Mucosa of descending colon (tissue), 3 donors: Measurements from ENCODE around the gene WFDC13. TPM values are rescaled to one million over a fixed set of nuclear protein-coding genes. Genes with fewer than 3 reads are reported as not detected.

Experiments
- ATAC-seq: fragments of 200-7000 bp; cut with Tn5 transposase; one replicate; pipeline ENCODE4 v1.9.1; 2020; ENCODE audit warnings: mild to moderate bottlenecking, moderate library complexity
- DNase-seq, 3 donors: peaks; one replicate each; pipeline ENCODE4 v3.0.0-alpha.2; 2020
- H3K36me3 ChIP-seq: fragments of 200-600 bp; one replicate; pipeline ENCODE4 v1.8.0; 2021; ENCODE audit warnings: low read depth, mild to moderate bottlenecking
- H3K4me1 ChIP-seq: fragments of 200-600 bp; one replicate; pipeline ENCODE4 v1.8.0; 2021; ENCODE audit warnings: low read depth, mild to moderate bottlenecking
- H3K4me3 ChIP-seq: fragments of 200-600 bp; one replicate; pipeline ENCODE4 v1.8.0; 2021; ENCODE audit warnings: mild to moderate bottlenecking
- H3K9me3 ChIP-seq: fragments of 200-600 bp; one replicate; pipeline ENCODE4 v1.8.0; 2021; ENCODE audit warnings: mild to moderate bottlenecking
- intact Hi-C, 2 donors: fragments of 100-400 bp; cut with DNase I in 1 of 2; cut with micrococcal nuclease in 1 of 2; formaldehyde crosslinking; loops; one replicate each; pipeline versions ENCODE4 v1.11.0 to v1.11.1; 2022; cut with DNase I, micrococcal nuclease
- total RNA-seq, 3 donors: library from RNA; stranded (reverse); fragmentation: NEBNext Ultra II Directional in 2 of 3; extraction: Animal tissue kit (Norgen Biotek cat#: 25700) in 2 of 3; gene quantifications; one replicate each; pipeline versions ENCODE4 v1.2.1 to v1.2.4, GENCODE V29; 2021 to 2023
- TF ChIP-seq, protein P1 (sequence below): fragments of 200-600 bp; IDR thresholded peaks from one replicate; pipeline ENCODE4 v1.8.0; 2022; ENCODE audit warnings: antibody characterized with exemption, mild to moderate bottlenecking
- donor health status: DM: no; HTN: no; CAD: no; lungs with moderate emphysema.
- donor health status: DM: no; HTN: no; CAD: no.
- donor health status: DM: no; HTN: yes; CAD: no.

Gene WFDC13
- total RNA-seq, 3 donors from 2014 or later, result not detected

DNA sequence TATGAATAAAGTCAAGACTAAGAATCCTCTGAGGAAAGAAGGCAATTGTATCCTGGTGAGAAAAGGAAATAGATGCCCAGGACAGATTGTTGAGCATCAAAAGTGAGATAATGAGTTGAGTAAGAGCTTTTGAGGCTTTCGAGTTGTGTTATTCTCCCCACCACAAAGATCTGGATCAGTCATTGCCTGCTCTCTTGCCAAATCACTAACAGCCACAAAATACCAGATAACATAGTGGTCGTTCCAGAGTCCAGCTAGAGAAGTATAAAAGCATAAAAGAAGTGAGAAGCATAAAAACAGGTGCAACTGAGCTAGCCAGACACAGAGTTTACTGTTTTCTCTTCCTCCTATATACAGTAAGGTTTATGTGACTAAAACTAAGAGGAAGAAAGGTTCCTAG lies 25.2 kb downstream of the WFDC13 start:
- TF ChIP-seq, protein P1, sequence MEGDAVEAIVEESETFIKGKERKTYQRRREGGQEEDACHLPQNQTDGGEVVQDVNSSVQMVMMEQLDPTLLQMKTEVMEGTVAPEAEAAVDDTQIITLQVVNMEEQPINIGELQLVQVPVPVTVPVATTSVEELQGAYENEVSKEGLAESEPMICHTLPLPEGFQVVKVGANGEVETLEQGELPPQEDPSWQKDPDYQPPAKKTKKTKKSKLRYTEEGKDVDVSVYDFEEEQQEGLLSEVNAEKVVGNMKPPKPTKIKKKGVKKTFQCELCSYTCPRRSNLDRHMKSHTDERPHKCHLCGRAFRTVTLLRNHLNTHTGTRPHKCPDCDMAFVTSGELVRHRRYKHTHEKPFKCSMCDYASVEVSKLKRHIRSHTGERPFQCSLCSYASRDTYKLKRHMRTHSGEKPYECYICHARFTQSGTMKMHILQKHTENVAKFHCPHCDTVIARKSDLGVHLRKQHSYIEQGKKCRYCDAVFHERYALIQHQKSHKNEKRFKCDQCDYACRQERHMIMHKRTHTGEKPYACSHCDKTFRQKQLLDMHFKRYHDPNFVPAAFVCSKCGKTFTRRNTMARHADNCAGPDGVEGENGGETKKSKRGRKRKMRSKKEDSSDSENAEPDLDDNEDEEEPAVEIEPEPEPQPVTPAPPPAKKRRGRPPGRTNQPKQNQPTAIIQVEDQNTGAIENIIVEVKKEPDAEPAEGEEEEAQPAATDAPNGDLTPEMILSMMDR, result no peak
- ATAC-seq (peak; percentile 54), DNase-seq (no peak)
- H3K36me3 ChIP-seq, result no peaks in the 10 kb centered on the region
- H3K9me3 ChIP-seq, result peaks cover 3% of the 10 kb centered on the region
- no peaks in the 10 kb centered on the region for H3K4me1 ChIP-seq
- intact Hi-C loops, result no loop called here
- no peak overlapping the region for H3K4me3 ChIP-seq

DNA sequence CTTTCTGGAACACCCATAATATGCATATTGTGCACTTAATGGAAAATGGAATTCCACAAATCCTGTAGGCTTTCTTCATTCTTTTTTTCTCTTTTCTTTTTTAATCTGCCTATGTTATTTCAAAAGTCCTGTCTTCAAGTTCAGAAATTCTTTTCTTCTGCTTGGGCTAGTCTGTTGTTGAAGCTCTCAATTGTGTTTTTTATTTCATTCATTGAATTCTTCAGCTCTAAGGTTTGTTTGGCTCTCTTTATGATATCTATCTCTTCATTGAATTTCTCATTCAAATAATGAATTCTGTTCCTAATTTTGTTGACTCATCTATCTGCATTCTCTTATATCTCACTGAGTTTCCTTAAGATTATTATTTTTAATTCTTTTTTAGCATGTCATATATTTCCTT lies 30.4 kb downstream of the WFDC13 start:
- H3K9me3 ChIP-seq, result peaks cover 11% of the 10 kb centered on the region

DNA sequence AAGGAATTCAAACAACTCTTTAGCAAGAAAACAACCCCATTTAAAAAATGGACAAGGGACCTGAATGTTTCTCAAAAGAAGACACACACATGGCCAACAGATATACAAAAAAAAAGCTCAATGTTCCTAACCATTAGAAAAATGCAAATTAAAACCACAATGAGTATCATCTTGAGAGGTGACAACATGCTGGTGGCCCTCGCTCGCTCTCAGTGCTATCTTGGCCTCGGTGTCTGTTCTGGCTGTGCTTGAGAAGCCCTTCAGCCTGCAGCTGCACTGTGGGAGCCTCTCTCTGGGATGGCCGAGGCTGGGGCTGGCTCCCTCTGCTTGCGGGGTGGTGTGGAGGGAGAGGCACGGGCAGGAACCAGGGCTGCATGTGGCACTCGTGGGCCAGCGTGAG lies 33.7 kb downstream of the WFDC13 start:
- Histone ChIP-seq H3K4me3 (no peak overlapping the region), H3K36me3 (no peaks in the 10 kb centered on the region), H3K4me1 (no peaks in the 10 kb centered on the region), H3K9me3 (peaks cover 11% of the 10 kb centered on the region)
- TF ChIP-seq, protein P1, result no peak
- ATAC-seq (no peak), DNase-seq (no peak)
- intact Hi-C loops, result no loop called here

More for the DNA sequence above, 30.4 kb downstream of the WFDC13 start:
- Histone ChIP-seq H3K36me3 (no peaks in the 10 kb centered on the region), H3K4me3 (no peak overlapping the region), H3K4me1 (no peaks in the 10 kb centered on the region)
- DNase-seq, result no peak
- TF ChIP-seq, protein P1, result no peak
- intact Hi-C loops, result no loop called here
- ATAC-seq, result no peak

DNA sequence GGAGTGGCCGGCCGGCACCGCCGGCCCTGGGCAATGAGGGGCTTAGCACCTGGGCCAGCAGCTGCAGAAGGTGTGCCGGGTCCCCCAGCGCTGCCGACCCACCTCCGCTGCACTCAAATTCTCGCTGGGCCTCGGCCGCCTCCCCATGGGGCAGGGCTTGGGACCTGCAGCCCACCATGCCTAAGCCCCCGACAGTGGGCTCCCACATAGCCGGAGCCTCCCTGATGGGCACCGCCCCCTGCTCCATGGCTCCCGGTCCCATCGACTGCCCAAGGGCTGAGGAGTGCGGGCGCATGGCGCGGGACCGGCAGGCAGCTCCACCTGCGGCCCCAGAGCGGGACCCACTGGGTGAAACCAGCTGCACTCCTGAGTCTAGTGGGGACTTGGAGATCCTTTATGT lies 34.1 kb downstream of the WFDC13 start:
- no peak for DNase-seq
- no peaks in the 10 kb centered on the region for H3K4me1 ChIP-seq
- peaks cover 11% of the 10 kb centered on the region for H3K9me3 ChIP-seq
- TF ChIP-seq, protein P1, result no peak
- intact Hi-C loops, result no loop called here
- no peaks in the 10 kb centered on the region for H3K36me3 ChIP-seq
- ATAC-seq, result no peak
- no peak overlapping the region for H3K4me3 ChIP-seq

DNA sequence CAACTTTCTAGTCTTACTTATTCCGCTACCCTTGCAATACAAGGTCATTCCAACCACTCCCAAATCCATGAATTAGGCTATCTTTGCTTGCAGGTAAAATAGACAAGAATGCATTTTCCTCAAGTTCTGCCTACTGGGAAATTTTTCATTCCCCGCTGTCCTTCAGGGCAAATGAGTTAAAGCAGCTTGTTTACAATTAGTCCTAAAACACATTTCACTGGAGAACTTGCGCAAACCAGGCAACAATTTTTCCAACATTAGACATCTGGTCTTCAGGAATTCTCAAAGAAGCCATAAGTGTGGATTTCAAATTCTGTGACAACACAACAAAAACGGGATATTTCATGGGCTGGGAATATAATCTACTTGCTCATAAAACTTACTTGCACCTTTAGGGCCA lies 40.8 kb downstream of the WFDC13 start:
- Histone ChIP-seq H3K4me3 (no peak overlapping the region), H3K4me1 (no peaks in the 10 kb centered on the region), H3K9me3 (no peaks in the 10 kb centered on the region), H3K36me3 (no peaks in the 10 kb centered on the region)
- TF ChIP-seq, protein P1, result no peak
- intact Hi-C loops, result no loop called here
- no peak for DNase-seq
- ATAC-seq, result no peak

DNA sequence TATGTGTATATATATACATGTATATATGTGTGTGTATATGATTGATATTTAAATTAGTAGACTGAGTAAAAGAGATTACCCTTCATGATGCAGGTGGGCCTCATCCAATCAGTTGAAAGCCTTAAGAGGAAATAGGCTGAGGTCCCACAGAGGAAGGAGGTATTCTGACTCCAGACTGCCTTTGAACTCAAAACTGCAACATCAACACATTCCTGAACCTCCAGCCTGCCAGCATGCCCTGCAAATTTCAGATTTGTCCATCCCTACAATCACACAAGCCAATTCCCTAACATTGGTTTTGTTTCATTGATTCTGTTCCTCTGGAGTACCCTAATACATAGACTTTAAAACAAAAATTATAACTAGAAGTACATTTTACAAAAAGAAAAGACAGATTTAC lies 43.2 kb downstream of the WFDC13 start:
- no peak overlapping the region for H3K4me3 ChIP-seq
- DNase-seq (no peak), ATAC-seq (no peak)
- no peaks in the 10 kb centered on the region for H3K9me3 ChIP-seq
- intact Hi-C loops, result no loop called here
- TF ChIP-seq, protein P1, result no peak
- no peaks in the 10 kb centered on the region for H3K4me1 ChIP-seq
- no peaks in the 10 kb centered on the region for H3K36me3 ChIP-seq
